ENCODE results near the gene SGCD.

GRCh38 chr5:156654444-156654843, 327.5 kb downstream of the SGCD start:
- TF ChIP-seq CTCF (conservative IDR thresholded peaks at IDR 0.05) (no peak), ZFX (IDR thresholded peaks at IDR 0.05) (no peak)

All from C4-2B (cell line).